GM13977 (cell line): ENCODE results near the gene ANKLE2.

Experiments
- DNase-seq: peaks from one replicate; pipeline ENCODE4 v3.0.0; 2012; ENCODE audit warnings: low spot score
- in situ Hi-C: fragments of 300-500 bp; cut with MboI; formaldehyde crosslinking; loops from one replicate; pipeline ENCODE4 v1.12.0; 2022; ENCODE audit warnings: low sequenced_read_pairs, low pct_unique_long_range_greater_than_20kb, mixed read lengths, inconsistent platforms; ENCODE audit not compliant: unreplicated experiment
- TF ChIP-seq, protein P1 (sequence below): IDR thresholded peaks from 2 replicates; pipeline ENCODE4 v1.5.1; 2012; ENCODE audit warnings: mild to moderate bottlenecking, control low read depth; ENCODE audit not compliant: insufficient read depth; ENCODE audit errors: extremely low read depth, missing control alignments

ANKLE2 gene

DNA sequence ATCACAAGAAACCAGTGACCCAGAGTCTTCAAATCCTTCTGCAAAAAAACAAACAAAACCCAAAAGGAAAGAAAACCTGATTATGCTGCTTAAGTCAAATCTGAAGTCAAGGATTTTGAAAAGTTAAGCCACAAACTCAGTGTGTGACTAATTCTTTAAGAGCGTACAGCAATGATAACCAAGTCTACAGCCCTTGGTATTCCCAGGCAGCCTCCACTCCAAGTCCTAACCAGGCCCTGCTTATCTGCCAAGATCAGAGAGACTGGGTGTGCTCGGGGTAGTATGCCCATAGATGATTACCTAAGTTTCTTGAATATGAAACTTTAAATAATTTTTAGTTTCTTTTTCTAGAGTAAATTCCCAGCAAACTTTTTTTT, 37.9 kb downstream of the ANKLE2 start:
- in situ Hi-C loops, result no loop called here
- no peak for DNase-seq
- TF ChIP-seq, protein P1, sequence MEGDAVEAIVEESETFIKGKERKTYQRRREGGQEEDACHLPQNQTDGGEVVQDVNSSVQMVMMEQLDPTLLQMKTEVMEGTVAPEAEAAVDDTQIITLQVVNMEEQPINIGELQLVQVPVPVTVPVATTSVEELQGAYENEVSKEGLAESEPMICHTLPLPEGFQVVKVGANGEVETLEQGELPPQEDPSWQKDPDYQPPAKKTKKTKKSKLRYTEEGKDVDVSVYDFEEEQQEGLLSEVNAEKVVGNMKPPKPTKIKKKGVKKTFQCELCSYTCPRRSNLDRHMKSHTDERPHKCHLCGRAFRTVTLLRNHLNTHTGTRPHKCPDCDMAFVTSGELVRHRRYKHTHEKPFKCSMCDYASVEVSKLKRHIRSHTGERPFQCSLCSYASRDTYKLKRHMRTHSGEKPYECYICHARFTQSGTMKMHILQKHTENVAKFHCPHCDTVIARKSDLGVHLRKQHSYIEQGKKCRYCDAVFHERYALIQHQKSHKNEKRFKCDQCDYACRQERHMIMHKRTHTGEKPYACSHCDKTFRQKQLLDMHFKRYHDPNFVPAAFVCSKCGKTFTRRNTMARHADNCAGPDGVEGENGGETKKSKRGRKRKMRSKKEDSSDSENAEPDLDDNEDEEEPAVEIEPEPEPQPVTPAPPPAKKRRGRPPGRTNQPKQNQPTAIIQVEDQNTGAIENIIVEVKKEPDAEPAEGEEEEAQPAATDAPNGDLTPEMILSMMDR, result no peak

DNA sequence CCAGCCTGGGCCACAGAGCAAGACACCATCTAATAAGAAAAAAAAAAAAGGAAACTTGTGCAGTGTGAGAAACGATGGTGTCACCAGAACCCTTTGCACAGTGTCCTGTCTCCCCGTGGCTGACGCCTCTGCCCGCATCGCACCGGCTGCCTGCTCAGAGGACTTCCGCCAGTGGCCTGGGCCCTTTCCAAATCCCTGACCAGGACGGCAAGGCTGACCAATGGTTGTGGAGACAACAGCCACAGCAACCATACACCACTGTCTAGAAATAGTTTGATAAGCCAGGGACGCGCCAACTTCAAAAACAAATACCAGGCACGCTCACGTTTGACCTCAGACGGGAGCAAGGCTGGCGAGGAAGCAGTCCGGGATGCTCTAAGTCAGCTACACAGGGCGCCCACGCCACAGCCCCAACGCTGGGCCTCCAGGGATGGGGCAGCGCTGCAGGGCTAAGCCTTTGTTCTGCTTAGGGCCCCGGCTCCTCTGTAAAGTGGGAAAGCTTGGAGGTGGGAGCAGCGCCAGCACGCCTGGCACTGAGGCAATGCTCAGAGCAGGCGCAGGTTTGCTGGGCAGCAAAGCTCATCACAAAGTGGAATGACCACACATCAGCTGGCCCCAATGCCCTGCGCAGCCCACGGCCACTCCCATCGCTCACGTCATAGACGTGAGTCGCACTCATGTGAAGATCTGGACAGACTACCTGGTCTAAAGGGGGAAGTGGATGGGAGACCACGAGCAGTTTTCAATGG, 38.4 kb downstream of the ANKLE2 start:
- no peak for DNase-seq
- TF ChIP-seq, protein P1, result no peak
- in situ Hi-C loops, result no loop called here

DNA sequence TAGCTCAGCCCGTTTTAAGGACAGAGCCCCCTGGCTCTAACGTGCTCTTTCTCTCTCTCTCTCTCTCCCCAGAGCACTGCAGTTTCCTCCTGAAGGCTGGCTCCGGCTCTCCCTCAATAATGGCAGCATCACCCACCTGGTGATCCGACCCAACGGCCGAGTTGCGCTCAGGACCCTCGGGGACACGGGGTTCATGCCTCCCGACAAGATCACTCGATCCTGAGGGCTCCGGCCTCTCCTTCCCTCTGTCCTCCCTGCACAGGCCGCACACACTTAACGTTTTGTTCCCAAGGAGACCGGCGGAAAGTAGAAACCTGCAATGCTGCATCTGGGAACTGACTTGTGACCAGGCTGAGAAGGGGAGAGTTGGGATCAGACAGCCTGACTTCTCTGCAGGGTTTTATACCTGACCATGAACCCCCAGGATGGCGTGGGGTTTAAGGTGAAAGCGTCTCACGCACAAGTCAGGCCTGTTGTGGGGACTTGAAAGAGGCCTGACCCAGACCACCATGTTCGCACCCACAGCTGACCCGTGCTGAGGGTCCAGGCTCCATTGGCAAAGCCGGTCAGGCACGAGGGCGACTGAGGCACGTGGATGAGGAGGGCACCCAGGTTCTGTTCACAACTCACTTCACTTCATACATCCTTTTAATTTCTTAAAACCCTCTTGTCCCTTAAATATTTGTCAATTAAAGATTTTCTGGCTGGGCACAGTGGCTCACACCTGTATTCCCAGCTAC, 40.9 kb downstream of the ANKLE2 start:
- TF ChIP-seq, protein P1, result no peak
- in situ Hi-C loops, result no loop called here
- DNase-seq, result no peak

DNA sequence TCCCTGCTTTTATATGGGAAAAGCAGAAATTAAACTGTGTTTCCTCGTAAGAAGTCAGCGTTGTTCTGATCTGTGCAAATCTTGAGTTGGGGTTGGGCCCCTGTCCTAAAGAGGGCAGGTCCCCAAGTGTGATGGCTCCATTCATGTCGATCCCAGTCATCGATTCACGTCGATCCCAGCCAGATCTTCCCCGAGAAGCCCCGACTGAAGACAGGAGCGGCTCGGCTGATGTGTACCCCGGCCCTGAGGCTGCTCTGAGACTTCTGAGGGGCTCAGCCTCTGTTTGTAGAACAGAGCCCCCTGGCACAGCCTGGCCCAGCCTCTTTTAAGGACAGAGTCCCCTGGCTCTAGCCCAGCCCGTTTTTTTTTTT, 41.7 kb downstream of the ANKLE2 start:
- in situ Hi-C loops, result no loop called here
- TF ChIP-seq, protein P1, result no peak
- DNase-seq, result no peak

DNA sequence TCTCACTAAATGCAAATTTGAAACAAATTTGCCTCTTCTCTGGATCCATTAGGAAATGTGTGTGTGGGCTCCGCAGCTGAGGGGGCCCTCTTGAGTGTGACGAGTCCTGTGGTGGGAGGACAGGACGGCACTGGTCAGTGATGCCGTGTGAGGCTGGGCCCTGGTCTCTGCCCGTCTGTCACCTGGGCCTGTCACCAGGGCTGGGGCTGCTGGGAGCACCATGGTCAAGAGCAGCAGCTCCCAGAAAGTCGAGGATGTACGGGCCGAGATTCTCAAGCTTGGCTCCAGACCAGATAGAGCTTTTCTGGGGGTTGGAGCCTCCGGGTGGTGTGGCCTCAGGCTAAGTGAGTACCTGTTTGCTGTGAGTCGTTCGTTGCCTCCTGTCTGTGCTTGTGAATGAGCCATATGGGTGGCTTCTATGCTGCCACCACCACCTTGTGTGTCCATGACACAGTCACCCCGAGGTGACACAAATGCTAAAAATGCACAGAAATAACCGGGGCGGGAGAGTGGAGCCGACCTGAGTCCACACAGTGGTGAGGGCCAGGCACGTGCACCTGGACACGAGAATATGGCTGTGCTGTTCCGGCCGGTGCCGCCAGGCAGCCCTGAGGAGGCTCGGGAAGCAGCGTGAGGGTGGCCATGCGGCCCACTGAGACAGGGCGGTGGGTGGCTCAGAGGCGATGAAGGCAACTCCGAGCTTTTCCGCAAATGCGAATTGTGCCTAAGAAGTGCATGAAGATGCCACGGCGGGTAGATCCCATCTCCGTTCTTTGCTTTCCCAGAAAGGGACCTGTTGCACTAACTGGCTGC, 42.3 kb downstream of the ANKLE2 start:
- no peak for DNase-seq
- TF ChIP-seq, protein P1, result no peak
- in situ Hi-C loops, result no loop called here

DNA sequence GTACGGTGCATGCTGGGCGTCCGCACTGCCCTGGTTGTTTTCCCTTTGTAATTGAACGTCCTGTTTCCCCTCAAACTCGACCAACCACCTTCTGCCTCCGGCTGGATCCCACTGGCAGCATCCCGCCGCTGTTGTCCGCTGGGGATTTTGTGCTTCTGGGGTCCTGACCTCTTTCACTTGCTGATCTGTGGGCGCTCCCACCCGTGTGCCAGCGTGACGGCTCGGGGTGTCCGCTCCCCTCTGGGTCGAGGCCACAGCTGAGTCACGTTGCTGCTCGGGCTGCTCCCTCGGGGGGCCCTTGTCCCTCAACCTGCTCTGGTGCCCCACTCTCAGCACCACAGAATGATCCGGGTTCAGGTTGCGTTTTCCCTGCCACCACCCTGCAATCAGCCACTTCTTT, 43.0 kb downstream of the ANKLE2 start:
- TF ChIP-seq, protein P1, result no peak
- in situ Hi-C loops, result no loop called here
- DNase-seq, result no peak
